Esophagus squamous epithelium (tissue), 4 donors: Measurements from ENCODE around the gene MOB1A.

Experiments
- POLR2A ChIP-seq, 4 donors: fragments of 450-650 bp; IDR thresholded peaks; one replicate each; pipeline ENCODE4 v1.6.1; 2017; ENCODE audit warnings: antibody characterized with exemption in 4 of 4, mild to moderate bottlenecking in 4 of 4, moderate library complexity in 3 of 4
- TF ChIP-seq, protein P1 (sequence below), 6 experiments: fragments of 450-650 bp in 4 of 6; fragments of 200-600 bp in 2 of 6; sonication (generic) in 2 of 6; IDR thresholded peaks; one replicate each; pipeline ENCODE4 v1.5.1; 2016 to 2019; ENCODE audit warnings: antibody characterized with exemption in 6 of 6, mild to moderate bottlenecking in 4 of 6, moderate library complexity in 4 of 6

- TF ChIP-seq, protein P1, sequence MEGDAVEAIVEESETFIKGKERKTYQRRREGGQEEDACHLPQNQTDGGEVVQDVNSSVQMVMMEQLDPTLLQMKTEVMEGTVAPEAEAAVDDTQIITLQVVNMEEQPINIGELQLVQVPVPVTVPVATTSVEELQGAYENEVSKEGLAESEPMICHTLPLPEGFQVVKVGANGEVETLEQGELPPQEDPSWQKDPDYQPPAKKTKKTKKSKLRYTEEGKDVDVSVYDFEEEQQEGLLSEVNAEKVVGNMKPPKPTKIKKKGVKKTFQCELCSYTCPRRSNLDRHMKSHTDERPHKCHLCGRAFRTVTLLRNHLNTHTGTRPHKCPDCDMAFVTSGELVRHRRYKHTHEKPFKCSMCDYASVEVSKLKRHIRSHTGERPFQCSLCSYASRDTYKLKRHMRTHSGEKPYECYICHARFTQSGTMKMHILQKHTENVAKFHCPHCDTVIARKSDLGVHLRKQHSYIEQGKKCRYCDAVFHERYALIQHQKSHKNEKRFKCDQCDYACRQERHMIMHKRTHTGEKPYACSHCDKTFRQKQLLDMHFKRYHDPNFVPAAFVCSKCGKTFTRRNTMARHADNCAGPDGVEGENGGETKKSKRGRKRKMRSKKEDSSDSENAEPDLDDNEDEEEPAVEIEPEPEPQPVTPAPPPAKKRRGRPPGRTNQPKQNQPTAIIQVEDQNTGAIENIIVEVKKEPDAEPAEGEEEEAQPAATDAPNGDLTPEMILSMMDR (IDR thresholded peaks at IDR 0.05), result no peak
- no peak for TF ChIP-seq POLR2A (IDR thresholded peaks at IDR 0.05)
These were observed 48.1 kb upstream of the MOB1A start for GRCh38 chr2:74226648-74227213.
